HEK293T (cell line): ENCODE results near the gene ATP5F1D.

Experiments
- CTCF ChIA-PET: fragments of 350-600 bp; formaldehyde crosslinking; extraction: SDS; loops from one replicate; lab custom pipeline; 2021; ENCODE audit warnings: antibody characterized with exemption, inconsistent platforms; lab: Yijun Ruan, JAX
- POLR2A ChIA-PET: fragments of 350-600 bp; formaldehyde crosslinking; extraction: SDS; loops from one replicate; lab custom pipeline; 2020; ENCODE audit warnings: antibody characterized with exemption, inconsistent platforms; lab: Yijun Ruan, JAX
- DNase-seq: peaks from one replicate; pipeline ENCODE4 v3.0.0; 2012; ENCODE audit warnings: mixed read lengths; ENCODE audit errors: extremely low spot score
- ARNT ChIP-seq: fragments of 450-650 bp; IDR thresholded peaks from 2 replicates; pipeline ENCODE4 v1.6.1; 2017; ENCODE audit warnings: mild to moderate bottlenecking
- BHLHE40 ChIP-seq: fragments of 450-650 bp; IDR thresholded peaks from 2 replicates; pipeline ENCODE4 v1.6.1; 2016; ENCODE audit warnings: mild to moderate bottlenecking, moderate library complexity, borderline replicate concordance
- CTBP1 ChIP-seq: fragments of 450-650 bp; IDR thresholded peaks from 2 replicates; pipeline ENCODE4 v1.6.1; 2016; ENCODE audit warnings: borderline replicate concordance
- ELF4 ChIP-seq: fragments of 450-650 bp; IDR thresholded peaks from 2 replicates; pipeline ENCODE4 v1.6.1; 2017; ENCODE audit warnings: antibody characterized with exemption
- FOXK2 ChIP-seq: fragments of 450-650 bp; IDR thresholded peaks from 2 replicates; pipeline ENCODE4 v1.6.1; 2016; ENCODE audit warnings: mild to moderate bottlenecking
- FOXM1 ChIP-seq: fragments of 450-650 bp; IDR thresholded peaks from 2 replicates; pipeline ENCODE4 v1.6.1; 2017; ENCODE audit warnings: mild to moderate bottlenecking, borderline replicate concordance
- HDGF ChIP-seq: fragments of 450-650 bp; IDR thresholded peaks from 2 replicates; pipeline ENCODE4 v1.6.1; 2017; ENCODE audit warnings: antibody characterized with exemption, borderline replicate concordance
- LEF1 ChIP-seq: fragments of 450-650 bp; IDR thresholded peaks from 2 replicates; pipeline ENCODE4 v1.6.1; 2017; ENCODE audit warnings: mild to moderate bottlenecking, borderline replicate concordance
- NFRKB ChIP-seq: fragments of 450-650 bp; IDR thresholded peaks from 2 replicates; pipeline ENCODE4 v1.6.1; 2016; ENCODE audit warnings: mild to moderate bottlenecking, moderate library complexity
- SP1 ChIP-seq: fragments of 450-650 bp; IDR thresholded peaks from 2 replicates; pipeline ENCODE4 v1.6.1; 2017
- SUZ12 ChIP-seq: fragments of 450-650 bp; IDR thresholded peaks from 2 replicates; pipeline ENCODE4 v1.6.1; 2016; ENCODE audit warnings: mild to moderate bottlenecking
- TARDBP ChIP-seq: fragments of 450-650 bp; IDR thresholded peaks from 2 replicates; pipeline ENCODE4 v1.6.1; 2016
- ZNF384 ChIP-seq: fragments of 450-650 bp; IDR thresholded peaks from 2 replicates; pipeline ENCODE4 v1.6.1; 2016
- TF ChIP-seq, protein P1 (sequence below): fragments of 450-650 bp; IDR thresholded peaks from 2 replicates; pipeline ENCODE4 v1.6.1; 2016

ATP5F1D gene

DNA sequence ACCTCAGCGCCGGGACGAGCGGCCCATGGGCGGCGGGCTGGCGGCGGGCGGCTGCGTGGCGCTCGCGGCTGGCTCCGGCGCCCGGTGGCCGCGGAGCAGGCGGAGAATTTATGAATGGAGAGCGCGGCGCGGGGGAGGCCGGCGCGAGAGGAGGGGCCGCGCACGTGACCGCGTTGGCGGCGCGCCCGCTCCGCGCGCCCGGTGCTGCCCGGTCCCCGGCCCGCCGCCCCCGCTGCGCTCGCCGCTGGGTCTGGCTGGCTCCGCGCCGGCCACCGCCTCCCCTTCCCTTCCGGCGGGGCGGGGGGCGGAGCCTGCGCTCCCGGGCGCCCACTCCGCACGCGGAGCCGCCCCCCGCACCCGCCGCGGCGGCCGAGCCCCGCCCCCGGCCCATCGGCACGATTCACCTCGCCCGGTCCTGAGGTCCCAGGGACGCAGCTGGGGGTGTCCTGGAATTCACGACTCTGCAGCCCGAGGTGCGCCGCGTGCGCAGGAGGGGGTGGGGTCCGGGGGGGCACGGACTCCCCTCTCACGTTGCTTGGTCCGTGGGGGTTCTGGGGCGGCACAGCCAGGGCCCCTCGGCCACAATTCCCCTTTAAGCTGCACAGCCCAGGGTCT, 3.7 kb upstream of the ATP5F1D start, which contains the start of gene CBARP:
TSS of gene CBARP (minus strand) at position 252 of the 615 bp plus-strand sequence. CDS start 1,905 bp downstream, outside the sequence.
- POLR2A ChIA-PET, result interaction anchor here (2.0 to 10.1 kb wide), 2 partner anchors 15 to 29 kb away, joined by 8 to 375 read pairs; partner anchors contain the start of gene CIRBP

DNA sequence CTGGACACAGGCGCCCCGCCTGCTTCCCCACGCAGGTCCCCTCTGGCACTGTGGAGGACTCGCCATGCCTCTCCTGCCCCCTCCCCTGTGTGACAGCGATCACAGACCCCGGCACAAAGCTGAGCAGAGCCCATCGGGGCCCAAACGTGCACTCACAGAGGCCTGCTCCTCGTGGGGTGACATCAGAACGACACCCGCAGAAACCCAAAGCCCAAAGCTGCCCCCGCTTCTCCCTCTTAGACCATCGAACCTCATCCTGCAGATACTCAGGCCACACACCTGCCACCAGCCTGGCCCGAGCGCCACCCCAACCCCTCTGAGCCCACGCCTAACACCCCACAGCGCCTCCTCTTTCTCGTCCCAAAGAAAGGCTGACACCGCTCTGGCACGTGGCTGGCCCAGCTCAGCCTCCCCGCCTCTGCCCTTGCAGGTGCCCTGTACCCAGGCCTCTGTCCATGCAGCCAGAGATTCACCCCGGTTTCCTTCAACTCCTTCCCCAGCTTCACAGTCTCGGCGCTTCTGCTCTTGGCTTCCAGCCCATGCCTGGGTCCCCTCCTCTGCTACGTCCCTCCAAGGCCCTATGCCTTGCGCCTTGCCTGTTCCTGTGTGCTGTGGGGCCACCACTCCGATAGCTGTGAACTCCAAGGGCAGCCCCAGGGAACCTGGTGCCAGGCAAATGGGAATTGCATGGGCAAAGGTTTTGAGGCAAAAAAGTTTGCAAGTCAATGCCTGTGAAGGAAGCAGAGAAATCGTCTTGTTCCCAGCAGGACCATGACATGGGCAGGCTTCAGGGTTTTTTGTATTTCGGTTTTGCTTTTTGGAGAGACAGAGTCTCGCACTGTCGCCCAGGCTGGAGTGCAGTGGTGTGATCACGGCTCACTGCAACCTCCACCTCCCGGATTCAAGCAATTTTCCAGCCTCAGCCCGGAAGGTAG, 2.9 kb upstream of the ATP5F1D start:
- CTCF ChIA-PET, result interaction anchor here (0.6 to 1.7 kb wide), 2 partner anchors 110 to 125 kb away, joined by 4 to 6 read pairs; no protein-coding TSS in a partner anchor
- TF ChIP-seq CTBP1 (no peak), SP1 (no peak)
- TF ChIP-seq, protein P1, sequence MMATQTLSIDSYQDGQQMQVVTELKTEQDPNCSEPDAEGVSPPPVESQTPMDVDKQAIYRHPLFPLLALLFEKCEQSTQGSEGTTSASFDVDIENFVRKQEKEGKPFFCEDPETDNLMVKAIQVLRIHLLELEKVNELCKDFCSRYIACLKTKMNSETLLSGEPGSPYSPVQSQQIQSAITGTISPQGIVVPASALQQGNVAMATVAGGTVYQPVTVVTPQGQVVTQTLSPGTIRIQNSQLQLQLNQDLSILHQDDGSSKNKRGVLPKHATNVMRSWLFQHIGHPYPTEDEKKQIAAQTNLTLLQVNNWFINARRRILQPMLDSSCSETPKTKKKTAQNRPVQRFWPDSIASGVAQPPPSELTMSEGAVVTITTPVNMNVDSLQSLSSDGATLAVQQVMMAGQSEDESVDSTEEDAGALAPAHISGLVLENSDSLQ, result no peak
- DNase-seq, result no peak
- POLR2A ChIA-PET, result interaction anchor here (2.0 to 10.1 kb wide), 2 partner anchors 16 to 28 kb away, joined by 8 to 375 read pairs; partner anchors contain the start of gene CIRBP

More for the DNA sequence above, 3.7 kb upstream of the ATP5F1D start, which contains the start of gene CBARP:
- DNase-seq, result peak; percentile 56
- CTCF ChIA-PET, result interaction anchor here (1.7 kb wide), 1 partner anchor 125 kb away, joined by 6 read pairs; no protein-coding TSS in a partner anchor
- TF ChIP-seq LEF1 (no peak), HDGF (no peak), ARNT (0 out of 2 replicates have a peak, but pooled peaks have one; percentile 22), ELF4 (no peak)

DNA sequence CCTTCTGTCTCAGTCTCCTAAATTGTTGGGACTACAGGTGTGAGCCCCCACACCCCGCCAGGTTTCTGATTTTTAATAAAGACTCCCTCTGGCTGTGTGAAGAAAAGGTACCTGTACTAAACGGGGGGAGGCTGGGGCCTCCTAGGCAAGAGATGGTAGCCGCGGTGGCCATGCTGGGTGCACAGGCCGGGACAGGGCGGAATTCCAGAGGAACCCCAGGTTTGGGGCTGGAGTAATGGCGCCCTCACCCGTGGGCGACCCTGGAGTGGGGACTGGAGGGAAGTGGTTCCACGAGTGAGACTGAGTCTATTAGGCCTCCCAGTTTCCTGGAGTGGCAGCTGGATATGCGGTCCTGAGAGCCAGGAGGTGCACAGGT, 2.1 kb upstream of the ATP5F1D start:
- ChIA-PET POLR2A (interaction anchor here (1.1 to 10.1 kb wide), 3 partner anchors 17 to 27 kb away, joined by 3 to 375 read pairs (median 8); partner anchors contain the start of gene CIRBP), CTCF (interaction anchor here (1.7 kb wide), 1 partner anchor 126 kb away, joined by 6 read pairs; no protein-coding TSS in a partner anchor)
- no peak for DNase-seq
- no peak for TF ChIP-seq ZNF384
- no peak for TF ChIP-seq ARNT
- no peak for TF ChIP-seq TARDBP
- TF ChIP-seq ELF4, result no peak

DNA sequence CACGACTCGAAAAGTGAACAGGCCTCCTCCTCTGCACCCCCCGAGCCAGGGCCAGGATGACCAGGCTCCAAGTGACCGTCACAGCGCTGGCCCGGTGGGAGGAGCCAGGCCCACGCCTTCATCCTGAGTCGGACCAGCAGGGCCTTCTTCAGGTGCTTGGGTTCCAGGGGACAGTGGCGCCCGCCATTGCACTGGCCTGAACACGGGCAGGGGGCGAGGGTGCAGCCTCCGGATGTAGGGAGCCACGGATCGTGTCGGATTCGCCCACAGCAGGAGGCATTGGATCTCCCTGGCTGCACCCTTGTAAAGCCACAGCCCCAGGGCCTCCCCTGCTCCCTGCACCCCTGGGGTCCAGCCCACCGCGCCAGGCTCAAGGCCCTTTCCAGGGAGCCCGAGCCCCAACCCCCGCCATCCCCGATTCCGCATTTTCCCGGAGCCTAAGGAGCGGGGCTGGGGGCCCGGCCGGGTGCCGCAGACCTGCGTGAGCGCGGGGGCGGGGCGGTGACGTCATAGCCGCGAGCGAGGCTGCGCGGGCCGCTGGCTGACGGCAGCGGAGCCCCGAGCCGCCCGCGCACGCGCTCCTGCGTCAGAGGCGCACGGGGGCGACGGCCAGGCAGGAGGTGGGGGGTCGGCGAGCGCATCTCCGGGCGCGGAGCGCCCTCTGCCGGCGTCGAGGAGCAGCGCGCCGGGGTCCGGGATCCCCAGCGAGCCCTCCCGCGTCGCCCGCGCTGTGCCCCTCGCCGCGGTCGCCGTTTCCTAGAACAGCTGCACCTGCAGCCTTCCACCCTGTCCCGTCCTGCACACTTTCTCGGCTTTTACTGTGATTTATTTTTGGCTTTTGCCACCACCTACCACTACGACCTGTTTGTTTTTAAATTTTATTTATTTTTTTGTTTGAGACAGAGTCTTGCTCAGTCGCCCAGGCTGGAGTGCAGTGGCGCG, 1.5 kb upstream of the ATP5F1D start:
- peak; percentile 92 for TF ChIP-seq LEF1
- TF ChIP-seq ARNT, result peak; percentile 84
- TF ChIP-seq FOXM1, result peak; percentile 85; the same call in 1 of the 2 replicates
- no peak for TF ChIP-seq SUZ12
- DNase-seq, result peak; percentile 97
- ChIA-PET POLR2A (interaction anchor here (1.1 to 10.1 kb wide), 4 partner anchors 17 to 31 kb away, joined by 3 to 375 read pairs (median 6); partner anchors contain the start of gene CIRBP), CTCF (interaction anchor here (0.5 to 1.7 kb wide), 3 partner anchors 19 to 397 kb away, joined by 5 to 6 read pairs (median 6); no protein-coding TSS in a partner anchor)

DNA sequence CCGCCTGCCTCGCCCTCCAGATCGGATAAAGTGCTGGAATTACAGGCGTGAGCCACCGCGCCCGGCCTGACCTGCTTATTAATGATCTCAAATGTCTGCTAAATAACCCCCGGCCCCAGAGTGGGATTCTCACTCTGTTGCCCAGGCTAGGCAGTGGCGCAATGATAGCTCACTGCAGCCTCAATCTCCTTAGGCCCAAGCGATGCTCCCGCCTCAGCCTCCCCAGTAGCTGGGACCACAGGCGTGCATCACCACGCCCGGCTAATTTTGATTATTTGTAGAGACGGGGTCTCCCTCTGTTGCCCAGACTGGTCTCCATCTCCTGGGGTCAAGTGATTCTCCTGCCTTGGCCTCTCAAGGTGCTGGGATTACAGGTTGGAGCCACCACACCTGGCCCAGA, 626 bp upstream of the ATP5F1D start:
- POLR2A ChIA-PET, result interaction anchor here (0.9 to 10.1 kb wide), 5 partner anchors 19 to 33 kb away, joined by 3 to 375 read pairs (median 4); partner anchors contain the start of gene CIRBP

DNA sequence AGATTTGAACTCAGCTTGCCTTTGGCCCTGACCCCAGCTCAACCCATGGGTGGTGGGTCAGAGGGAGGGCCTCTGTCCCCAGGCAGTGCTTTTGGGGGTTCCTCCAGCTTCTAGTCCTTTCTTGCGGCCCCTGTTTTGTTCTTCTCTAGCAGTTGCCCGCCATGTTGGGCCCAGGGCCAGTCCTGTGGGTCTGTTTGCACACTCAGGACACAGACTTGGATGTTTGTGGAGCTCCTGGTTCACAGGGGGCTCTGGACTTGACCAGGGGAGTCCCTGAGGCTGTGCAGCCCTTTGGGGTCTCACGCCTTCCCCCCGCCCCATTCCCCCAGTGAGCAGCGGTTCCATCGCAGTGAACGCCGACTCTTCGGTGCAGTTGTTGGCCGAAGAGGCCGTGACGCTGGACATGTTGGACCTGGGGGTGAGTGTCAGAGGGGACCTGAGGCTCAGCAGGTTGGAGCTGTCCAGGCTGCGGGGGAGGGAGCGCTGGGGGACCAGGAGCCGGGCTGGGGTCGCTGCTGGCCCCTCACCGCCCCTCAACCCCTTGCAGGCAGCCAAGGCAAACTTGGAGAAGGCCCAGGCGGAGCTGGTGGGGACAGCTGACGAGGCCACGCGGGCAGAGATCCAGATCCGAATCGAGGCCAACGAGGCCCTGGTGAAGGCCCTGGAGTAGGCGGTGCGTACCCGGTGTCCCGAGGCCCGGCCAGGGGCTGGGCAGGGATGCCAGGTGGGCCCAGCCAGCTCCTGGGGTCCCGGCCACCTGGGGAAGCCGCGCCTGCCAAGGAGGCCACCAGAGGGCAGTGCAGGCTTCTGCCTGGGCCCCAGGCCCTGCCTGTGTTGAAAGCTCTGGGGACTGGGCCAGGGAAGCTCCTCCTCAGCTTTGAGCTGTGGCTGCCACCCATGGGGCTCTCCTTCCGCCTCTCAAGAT, 2.5 kb downstream of the ATP5F1D start:
- TF ChIP-seq HDGF, result peak; percentile 96; the same call in 1 of the 2 replicates
- no peak for TF ChIP-seq TARDBP
- peak; percentile 70 for DNase-seq
- ChIA-PET CTCF (interaction anchor here (0.5 to 4.7 kb wide), 17 partner anchors 9 to 1215 kb away, joined by 3 to 149 read pairs (median 4); partner anchors contain the start of genes CIRBP and FAM174C), POLR2A (interaction anchor here (0.6 to 10.1 kb wide), 9 partner anchors 17 to 560 kb away, joined by 3 to 375 read pairs (median 5); partner anchors contain the start of genes CIRBP, FAM174C and GPX4)

More for the DNA sequence above, 626 bp upstream of the ATP5F1D start:
- DNase-seq, result no peak
- TF ChIP-seq ARNT (no peak), CTBP1 (no peak), SP1 (no peak), BHLHE40 (no peak), ZNF384 (no peak), HDGF (no peak), SUZ12 (no peak), FOXK2 (no peak), NFRKB (no peak)
- CTCF ChIA-PET, result interaction anchor here (0.5 to 1.5 kb wide), 4 partner anchors 20 to 398 kb away, joined by 3 to 8 read pairs (median 6); no protein-coding TSS in a partner anchor
